ENCODE data around the gene PLCB1. TPM values are rescaled to one million over a fixed set of nuclear protein-coding genes. Genes with fewer than 3 reads are reported as not detected.
A peak's percentile ranks its signal among the peaks of the same experiment; 100 is the strongest.
"Not testable (repeated sequence)": the region's sequence is repeated elsewhere in the genome, so short reads cannot be mapped to it uniquely, and the experiment has no call there.

Gene PLCB1
- total and polyA plus RNA-seq, 4 donors: 1.6 to 43.8 (median 6.1) TPM

DNA sequence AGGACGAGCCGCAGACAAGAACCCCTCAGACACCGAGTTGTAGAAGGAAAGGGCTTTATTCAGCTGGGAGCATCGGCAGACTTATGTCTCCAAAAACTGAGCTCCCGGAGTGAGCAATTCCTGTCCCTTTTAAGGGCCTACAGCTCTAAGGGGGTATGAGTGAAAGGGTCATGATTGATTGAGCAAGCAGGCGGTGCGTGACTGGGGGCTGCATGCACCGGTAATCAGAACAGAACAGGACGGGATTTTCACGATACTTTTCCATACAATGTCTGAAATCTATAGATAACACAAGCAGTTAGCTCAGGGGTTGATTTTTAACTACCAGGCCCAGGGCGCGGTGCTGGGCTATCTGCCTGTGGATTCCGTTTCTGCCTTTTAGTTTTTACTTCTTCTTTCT lies 710.5 kb downstream of the PLCB1 start:
- H3K4me3 ChIP-seq: no peak overlapping the region
- no peak overlapping the region for H3K27ac ChIP-seq (ENCODE audit: low read depth in 1 of 2, low read length in 1 of 2)
- H3K4me1 ChIP-seq (ENCODE audit: control insufficient read depth in 5 of 5, insufficient read depth in 5 of 5, low read length in 5 of 5): no peaks in the 10 kb centered on the region
- no peaks in the 10 kb centered on the region for H3K9me3 ChIP-seq (ENCODE audit: control insufficient read depth in 4 of 4, insufficient read depth in 3 of 4, low read length in 3 of 4)
- TF ChIP-seq, protein P1, sequence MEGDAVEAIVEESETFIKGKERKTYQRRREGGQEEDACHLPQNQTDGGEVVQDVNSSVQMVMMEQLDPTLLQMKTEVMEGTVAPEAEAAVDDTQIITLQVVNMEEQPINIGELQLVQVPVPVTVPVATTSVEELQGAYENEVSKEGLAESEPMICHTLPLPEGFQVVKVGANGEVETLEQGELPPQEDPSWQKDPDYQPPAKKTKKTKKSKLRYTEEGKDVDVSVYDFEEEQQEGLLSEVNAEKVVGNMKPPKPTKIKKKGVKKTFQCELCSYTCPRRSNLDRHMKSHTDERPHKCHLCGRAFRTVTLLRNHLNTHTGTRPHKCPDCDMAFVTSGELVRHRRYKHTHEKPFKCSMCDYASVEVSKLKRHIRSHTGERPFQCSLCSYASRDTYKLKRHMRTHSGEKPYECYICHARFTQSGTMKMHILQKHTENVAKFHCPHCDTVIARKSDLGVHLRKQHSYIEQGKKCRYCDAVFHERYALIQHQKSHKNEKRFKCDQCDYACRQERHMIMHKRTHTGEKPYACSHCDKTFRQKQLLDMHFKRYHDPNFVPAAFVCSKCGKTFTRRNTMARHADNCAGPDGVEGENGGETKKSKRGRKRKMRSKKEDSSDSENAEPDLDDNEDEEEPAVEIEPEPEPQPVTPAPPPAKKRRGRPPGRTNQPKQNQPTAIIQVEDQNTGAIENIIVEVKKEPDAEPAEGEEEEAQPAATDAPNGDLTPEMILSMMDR (IDR thresholded peaks at IDR 0.05; ENCODE audit: control extremely low read depth, extremely low read depth): no peak
- H3K36me3 ChIP-seq (ENCODE audit: control insufficient read depth in 4 of 4, insufficient read depth in 4 of 4, low read length in 4 of 4): no peaks in the 10 kb centered on the region
- no peaks in the 10 kb centered on the region for H3K27me3 ChIP-seq (ENCODE audit: control insufficient read depth in 3 of 3, insufficient read depth in 3 of 3, low read length in 2 of 3)
- H3K9ac ChIP-seq (ENCODE audit: insufficient read depth in 1 of 2, low read length in 2 of 2): no peak overlapping the region
- WGBS, 2 donors: 91% methylated on average over 13 of the region's 13 CpGs
- DNase-seq (no peak), ATAC-seq (ENCODE audit: insufficient read depth, low FRiP score) (no peak)

DNA sequence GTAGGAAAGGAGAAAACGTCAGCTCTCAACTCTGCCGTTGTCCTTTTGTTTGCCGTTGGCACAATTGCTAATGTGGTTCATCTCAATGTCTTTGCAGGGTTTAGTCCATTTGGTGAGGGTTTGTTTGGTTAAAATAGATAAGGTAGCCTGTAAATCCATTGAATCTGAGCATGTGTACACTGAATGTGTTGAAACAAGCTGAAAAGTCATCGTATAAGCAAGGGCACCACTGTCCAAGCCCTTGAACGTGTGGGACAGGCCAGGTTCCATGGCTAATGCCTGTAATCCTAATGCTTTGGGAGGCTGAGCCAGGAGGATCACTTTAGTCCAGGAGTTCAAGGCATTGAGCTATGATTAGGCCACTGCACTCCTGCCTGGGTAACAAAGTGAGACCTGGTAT lies 712.1 kb downstream of the PLCB1 start:
- no peaks in the 10 kb centered on the region for H3K36me3 ChIP-seq (ENCODE audit: control insufficient read depth in 4 of 4, insufficient read depth in 4 of 4, low read length in 4 of 4)
- H3K9me3 ChIP-seq (ENCODE audit: control insufficient read depth in 4 of 4, insufficient read depth in 3 of 4, low read length in 3 of 4): no peaks in the 10 kb centered on the region
- WGBS, 2 donors: 89 to 94% methylated on average over 5 of the region's 5 CpGs
- DNase-seq: no peak
- ATAC-seq (ENCODE audit: insufficient read depth, low FRiP score): no peak
- H3K9ac ChIP-seq (ENCODE audit: insufficient read depth in 1 of 2, low read length in 2 of 2): no peak overlapping the region
- peaks cover 0 to 2% (median 0%) of the 10 kb centered on the region in 5 donors for H3K4me1 ChIP-seq (ENCODE audit: control insufficient read depth in 5 of 5, insufficient read depth in 5 of 5, low read length in 5 of 5)
- H3K27me3 ChIP-seq (ENCODE audit: control insufficient read depth in 3 of 3, insufficient read depth in 3 of 3, low read length in 2 of 3): no peaks in the 10 kb centered on the region
- no peak overlapping the region for H3K27ac ChIP-seq (ENCODE audit: low read depth in 1 of 2, low read length in 1 of 2)
- TF ChIP-seq, protein P1 (IDR thresholded peaks at IDR 0.05; ENCODE audit: control extremely low read depth, extremely low read depth): no peak
- no peak overlapping the region for H3K4me3 ChIP-seq

DNA sequence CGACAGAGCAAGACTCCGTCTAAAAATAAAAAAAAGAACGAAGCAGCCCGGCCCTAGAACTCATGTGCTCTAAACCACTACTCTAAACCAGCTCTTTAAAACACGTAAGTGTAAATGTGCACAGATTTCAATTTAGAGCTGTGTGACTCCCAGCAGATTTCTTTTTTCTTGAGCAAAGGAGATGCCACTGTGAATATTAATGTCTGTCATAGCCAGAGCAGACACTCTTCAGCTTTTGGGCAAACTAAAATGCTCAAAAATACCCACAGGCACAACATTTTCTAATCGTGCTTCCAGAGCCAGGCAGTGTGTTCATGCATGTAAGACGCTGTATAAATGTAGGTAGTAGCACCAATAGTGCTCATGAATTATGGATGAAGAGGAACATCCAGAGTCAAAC lies 717.9 kb downstream of the PLCB1 start:
- H3K4me3 ChIP-seq: no peak overlapping the region
- H3K27ac ChIP-seq (ENCODE audit: low read depth in 1 of 2, low read length in 1 of 2): no peak overlapping the region
- H3K4me1 ChIP-seq (ENCODE audit: control insufficient read depth in 5 of 5, insufficient read depth in 5 of 5, low read length in 5 of 5): peaks cover 3 to 31% (median 8%) of the 10 kb centered on the region in 5 donors
- no peak for ATAC-seq (ENCODE audit: insufficient read depth, low FRiP score)
- DNase-seq: no peak
- TF ChIP-seq, protein P1 (IDR thresholded peaks at IDR 0.05; ENCODE audit: control extremely low read depth, extremely low read depth): no peak
- H3K36me3 ChIP-seq (ENCODE audit: control insufficient read depth in 4 of 4, insufficient read depth in 4 of 4, low read length in 4 of 4): no peaks in the 10 kb centered on the region
- H3K9ac ChIP-seq (ENCODE audit: insufficient read depth in 1 of 2, low read length in 2 of 2): no peak overlapping the region
- no peaks in the 10 kb centered on the region for H3K9me3 ChIP-seq (ENCODE audit: control insufficient read depth in 4 of 4, insufficient read depth in 3 of 4, low read length in 3 of 4)
- H3K27me3 ChIP-seq (ENCODE audit: control insufficient read depth in 3 of 3, insufficient read depth in 3 of 3, low read length in 2 of 3): no peaks in the 10 kb centered on the region
- WGBS, 2 donors: 90 to 94% methylated on average over 7 of the region's 7 CpGs

GRCh38 chr20:8851446-8851845 lies 719.4 kb downstream of the PLCB1 start:
- Histone ChIP-seq H3K4me1 (ENCODE audit: control insufficient read depth in 5 of 5, insufficient read depth in 5 of 5, low read length in 5 of 5) (peaks cover 3 to 39% (median 11%) of the 10 kb centered on the region in 5 donors), H3K27ac (ENCODE audit: low read depth in 1 of 2, low read length in 1 of 2) (no peak overlapping the region), H3K4me3 (no peak overlapping the region), H3K36me3 (ENCODE audit: control insufficient read depth in 4 of 4, insufficient read depth in 4 of 4, low read length in 4 of 4) (no peaks in the 10 kb centered on the region), H3K9ac (ENCODE audit: insufficient read depth in 1 of 2, low read length in 2 of 2) (no peak overlapping the region), H3K27me3 (ENCODE audit: control insufficient read depth in 3 of 3, insufficient read depth in 3 of 3, low read length in 2 of 3) (no peaks in the 10 kb centered on the region), H3K9me3 (ENCODE audit: control insufficient read depth in 4 of 4, insufficient read depth in 3 of 4, low read length in 3 of 4) (no peaks in the 10 kb centered on the region)
- ATAC-seq (ENCODE audit: insufficient read depth, low FRiP score): no peak
- DNase-seq: no peak
- 92 to 95% methylated on average over 1 of the region's 1 CpG for WGBS, 2 donors
- TF ChIP-seq, protein P1 (IDR thresholded peaks at IDR 0.05; ENCODE audit: control extremely low read depth, extremely low read depth): no peak

GRCh38 chr20:8851919-8852318 lies 719.9 kb downstream of the PLCB1 start:
- not testable (repeated sequence) for ATAC-seq (ENCODE audit: insufficient read depth, low FRiP score)
- WGBS, 2 donors: 83 to 91% methylated on average over 2 of the region's 2 CpGs

More at GRCh38 chr20:8851919-8852318, 719.9 kb downstream of the PLCB1 start:
- not testable (repeated sequence) for H3K4me3 ChIP-seq; H3K9ac ChIP-seq (ENCODE audit: insufficient read depth in 1 of 2, low read length in 2 of 2); H3K9me3 ChIP-seq (ENCODE audit: control insufficient read depth in 4 of 4, insufficient read depth in 3 of 4, low read length in 3 of 4); H3K27me3 ChIP-seq (ENCODE audit: control insufficient read depth in 3 of 3, insufficient read depth in 3 of 3, low read length in 2 of 3); H3K36me3 ChIP-seq (ENCODE audit: control insufficient read depth in 4 of 4, insufficient read depth in 4 of 4, low read length in 4 of 4); H3K27ac ChIP-seq (ENCODE audit: low read depth in 1 of 2, low read length in 1 of 2)
- H3K4me1 ChIP-seq (ENCODE audit: control insufficient read depth in 5 of 5, insufficient read depth in 5 of 5, low read length in 5 of 5): peaks cover 3 to 39% (median 11%) of the 10 kb centered on the region in 5 donors
- peak in 2 of 3 donors; percentile 51 to 53 for DNase-seq
